ENCODE measurements around the gene PAPSS2.

GRCh38 chr10:87753995-87754866 is 94.6 kb downstream of the PAPSS2 start:
- TF ChIP-seq CTCF (IDR thresholded peaks at IDR 0.05): no peak
- TF ChIP-seq POLR2A (IDR thresholded peaks at IDR 0.05): no peak

Data from ovary (tissue), 3 donors.